Fibroblast of lung (primary cell): ENCODE measurements around the gene JMJD7. TPM values are rescaled to one million over a fixed set of nuclear protein-coding genes. Genes with fewer than 3 reads are reported as not detected.

Source experiments
- DNase-seq, 2 donors: peaks; one replicate each; pipeline versions ENCODE4 v3.0.0 to v3.0.0-alpha.2; 2010; ENCODE audit warnings: low read depth in 2 of 2
- H2AFZ ChIP-seq: 2 replicates; pipeline ENCODE4 v1.5.1; 2012; ENCODE audit warnings: low read length, control low read depth, inconsistent platforms
- H3K27ac ChIP-seq: 2 replicates; pipeline ENCODE4 v1.5.1; 2011; ENCODE audit warnings: low read length, control low read depth; ENCODE audit not compliant: insufficient read depth
- H3K27me3 ChIP-seq: 2 replicates; pipeline ENCODE4 v1.5.1; 2011; ENCODE audit warnings: mild to moderate bottlenecking, low read length; ENCODE audit not compliant: control insufficient read depth, insufficient read depth
- H3K36me3 ChIP-seq: 2 replicates; pipeline ENCODE4 v1.5.1; 2011; ENCODE audit warnings: low read length; ENCODE audit not compliant: control insufficient read depth, insufficient read depth
- H3K4me1 ChIP-seq: 2 replicates; pipeline ENCODE4 v1.5.1; 2011; ENCODE audit warnings: low read length; ENCODE audit not compliant: control insufficient read depth, insufficient read depth; ENCODE audit errors: extremely low read depth
- H3K4me2 ChIP-seq: 2 replicates; pipeline ENCODE4 v1.5.1; 2011; ENCODE audit warnings: low read length, control low read depth; ENCODE audit not compliant: insufficient read depth; ENCODE audit errors: extremely low read depth
- H3K4me3 ChIP-seq, 4 experiments: fragments of 200-600 bp in 1 of 4; sonication (generic) in 1 of 4; replicated peaks in 1 of 4; 2 replicates each; pipeline ENCODE4 v1.5.1; 2011 to 2016; ENCODE audit warnings: low read length in 4 of 4, low read depth in 3 of 4, mild to moderate bottlenecking in 3 of 4, control low read depth in 2 of 4, inconsistent platforms in 1 of 4, mixed read lengths in 1 of 4; ENCODE audit not compliant: insufficient read depth in 1 of 4; ENCODE audit errors: control extremely low read depth in 1 of 4
- H3K79me2 ChIP-seq: 2 replicates; pipeline ENCODE4 v1.5.1; 2012; ENCODE audit warnings: mild to moderate bottlenecking, low read length, inconsistent platforms; ENCODE audit not compliant: control insufficient read depth, insufficient read depth
- H3K9ac ChIP-seq: 2 replicates; pipeline ENCODE4 v1.5.1; 2011; ENCODE audit warnings: mild to moderate bottlenecking, low read length, control low read depth; ENCODE audit not compliant: insufficient read depth
- H3K9me3 ChIP-seq: 2 replicates; pipeline ENCODE4 v1.5.1; 2012; ENCODE audit warnings: low read depth, low read length; ENCODE audit not compliant: control insufficient read depth, insufficient read depth
- H4K20me1 ChIP-seq: 2 replicates; pipeline ENCODE4 v1.5.1; 2011; ENCODE audit warnings: low read length; ENCODE audit not compliant: control insufficient read depth, insufficient read depth; ENCODE audit errors: extremely low read depth
- CTCF ChIP-seq, 2 donors: IDR thresholded peaks in 1 of 2; conservative IDR thresholded peaks in 1 of 2; 1 replicate in 1 of 2; 2 replicates in 1 of 2; pipeline ENCODE4 v1.5.1; 2011 to 2012; ENCODE audit warnings: low read length in 2 of 2, control low read depth in 1 of 2, inconsistent platforms in 1 of 2, low read depth in 1 of 2, mild to moderate bottlenecking in 1 of 2
- EZH2 ChIP-seq: IDR thresholded peaks from 2 replicates; pipeline ENCODE4 v1.5.1; 2012; ENCODE audit warnings: low read length, control low read depth, mild to moderate bottlenecking; ENCODE audit errors: missing control alignments
- polyA plus RNA-seq, 2 donors: library from polyadenylated mRNA; depleted of rRNA in 1 of 2; stranded (reverse) in 1 of 2; unstranded in 1 of 2; fragments of >200 nt; gene quantifications; 2 replicates each; pipeline ENCODE4 v1.2.1, GENCODE V29; 2011 to 2012; ENCODE audit warnings: missing spikeins in 1 of 2
- total RNA-seq: library from RNA; depleted of rRNA; stranded (reverse); fragments of >200 nt; gene quantifications from 2 replicates; pipeline ENCODE4 v1.2.1, GENCODE V29; 2014

JMJD7 gene
- total and polyA plus RNA-seq, 2 donors (not counting 1 experiment from before 2014, with no cell fraction given) = 2.2 to 4.0 TPM

GRCh38 chr15:41791547-41791937 is 36.4 kb upstream of the JMJD7 start:
- Histone ChIP-seq H3K27ac (peak overlapping the region; percentile 76), H3K4me3 (no peak overlapping the region), H3K79me2 (peaks cover 17% of the 10 kb centered on the region), H3K36me3 (no peaks in the 10 kb centered on the region), H2AFZ (no peak overlapping the region), H3K9ac (no peak overlapping the region), H3K4me1 (peaks cover 20% of the 10 kb centered on the region), H3K4me2 (no peak overlapping the region), H4K20me1 (no peaks in the 10 kb centered on the region), H3K27me3 (no peaks in the 10 kb centered on the region), H3K9me3 (no peaks in the 10 kb centered on the region)
- DNase-seq = no peak
- TF ChIP-seq EZH2 = no peak
- TF ChIP-seq CTCF (conservative IDR thresholded peaks at IDR 0.05 in 1 of 2, IDR thresholded peaks at IDR 0.05 in 1 of 2; ENCODE audit: low read depth in 1 of 2, low read length in 2 of 2) = no peak

GRCh38 chr15:41792000-41792637 is 35.8 kb upstream of the JMJD7 start:
- Histone ChIP-seq H3K4me1 (peaks cover 21% of the 10 kb centered on the region), H3K4me3 (no peak overlapping the region), H3K4me2 (no peak overlapping the region), H3K27me3 (no peaks in the 10 kb centered on the region), H3K9me3 (no peaks in the 10 kb centered on the region), H3K27ac (no peak overlapping the region), H3K9ac (no peak overlapping the region), H3K36me3 (no peaks in the 10 kb centered on the region), H3K79me2 (peaks cover 16% of the 10 kb centered on the region), H4K20me1 (no peaks in the 10 kb centered on the region), H2AFZ (no peak overlapping the region)
- DNase-seq = no peak
- TF ChIP-seq CTCF (conservative IDR thresholded peaks at IDR 0.05 in 1 of 2, IDR thresholded peaks at IDR 0.05 in 1 of 2; ENCODE audit: low read depth in 1 of 2, low read length in 2 of 2) = no peak
- no peak for TF ChIP-seq EZH2

- Histone ChIP-seq H3K27me3 (no peaks in the 10 kb centered on the region), H3K36me3 (no peaks in the 10 kb centered on the region), H3K79me2 (peaks cover 20% of the 10 kb centered on the region), H2AFZ (no peak overlapping the region), H3K4me3 (no peak overlapping the region), H3K9me3 (no peaks in the 10 kb centered on the region), H4K20me1 (no peaks in the 10 kb centered on the region), H3K4me2 (no peak overlapping the region), H3K9ac (no peak overlapping the region), H3K4me1 (peaks cover 23% of the 10 kb centered on the region), H3K27ac (no peak overlapping the region)
- TF ChIP-seq CTCF (conservative IDR thresholded peaks at IDR 0.05 in 1 of 2, IDR thresholded peaks at IDR 0.05 in 1 of 2; ENCODE audit: low read depth in 1 of 2, low read length in 2 of 2) = no peak
- no peak for TF ChIP-seq EZH2
- no peak for DNase-seq
Measured at GRCh38 chr15:41794081-41794480, 33.8 kb upstream of the JMJD7 start.
